HG03097 (cell line): ENCODE results near the gene MBD5.
"Not testable (repeated sequence)": the region's sequence is repeated elsewhere in the genome, so short reads cannot be mapped to it uniquely, and the experiment has no call there.

Experiments
- ATAC-seq: cut with Tn5 transposase; IDR thresholded peaks from one replicate; pipeline ENCODE4 v1.9.1; 2021; ENCODE audit not compliant: unreplicated experiment, low FRiP score

MBD5 gene

DNA sequence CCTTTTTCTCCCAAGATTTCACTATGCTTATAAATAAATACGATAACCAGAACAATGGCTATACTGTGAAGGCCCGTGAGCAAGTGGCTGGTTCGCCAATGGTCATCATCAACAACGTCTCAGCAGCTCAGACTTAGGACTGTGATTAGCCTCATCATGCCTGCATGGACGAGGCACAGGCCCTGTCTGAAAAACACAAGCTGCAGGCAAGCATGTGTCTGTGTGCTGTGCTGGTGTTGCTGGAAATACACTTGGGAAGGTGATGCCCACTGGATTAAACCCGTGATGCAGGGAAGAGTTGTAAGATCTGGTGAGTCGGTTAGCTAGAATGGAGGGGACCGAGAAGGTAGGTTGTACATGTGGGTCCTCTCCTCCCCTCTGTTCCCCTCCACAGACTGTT lies 512.1 kb downstream of the MBD5 start:
- no peak for ATAC-seq

DNA sequence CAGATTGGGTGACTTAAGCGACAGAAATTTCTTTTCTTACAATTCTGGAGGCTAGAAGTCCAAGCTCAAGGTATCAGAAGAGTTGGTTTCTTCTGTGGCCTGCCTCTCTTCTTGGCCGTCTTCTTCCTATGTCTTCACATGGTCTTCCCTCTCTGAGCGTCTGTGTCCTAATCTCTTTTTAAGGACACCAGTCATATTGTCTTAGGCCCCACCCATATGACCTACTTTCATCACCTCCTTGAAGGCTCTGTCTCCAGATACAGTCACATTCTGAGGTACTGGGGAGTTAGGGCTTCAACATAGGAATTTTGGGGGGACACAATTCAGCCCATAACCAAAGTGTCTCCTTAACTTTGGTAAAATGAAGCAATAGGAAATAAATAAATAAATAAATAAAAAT lies 512.8 kb downstream of the MBD5 start:
- no peak for ATAC-seq

DNA sequence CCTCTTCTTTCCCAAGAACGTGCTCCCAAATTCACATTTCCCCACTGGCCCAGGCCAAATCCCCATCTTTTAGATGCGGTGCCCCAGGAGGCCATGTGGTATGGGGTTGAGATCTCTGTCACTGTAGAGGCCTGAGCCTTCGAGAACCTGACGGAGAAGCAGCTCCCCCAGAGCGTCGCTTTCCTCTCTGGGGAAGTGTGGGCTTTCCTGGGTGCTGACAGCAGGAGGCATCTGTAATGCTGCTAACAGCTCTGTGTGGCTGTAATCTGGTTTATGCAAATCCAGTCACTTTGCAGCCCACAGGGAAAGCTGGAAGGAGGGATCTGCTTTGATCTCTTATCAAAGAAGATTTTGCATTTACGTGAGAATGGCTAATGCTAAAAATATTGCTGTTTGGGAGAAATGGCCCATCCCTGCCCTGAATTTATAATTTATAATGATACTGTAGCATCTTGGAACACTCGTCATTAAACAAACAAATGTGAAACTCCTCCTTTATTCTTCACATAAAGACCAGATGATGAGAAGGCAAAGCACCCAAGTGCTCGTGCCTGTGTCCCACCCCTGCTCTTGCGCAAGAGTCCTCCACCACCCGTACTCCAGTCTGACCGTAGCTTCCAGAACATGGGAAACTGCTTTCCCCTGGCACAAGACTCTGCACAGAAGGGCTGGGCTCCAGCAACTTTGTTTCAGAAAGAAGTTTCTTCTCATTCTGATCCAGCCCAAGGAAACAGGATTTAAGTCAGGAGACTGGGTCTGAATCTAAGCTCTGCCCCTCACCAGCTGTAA lies 513.7 kb downstream of the MBD5 start:
- ATAC-seq = no peak

DNA sequence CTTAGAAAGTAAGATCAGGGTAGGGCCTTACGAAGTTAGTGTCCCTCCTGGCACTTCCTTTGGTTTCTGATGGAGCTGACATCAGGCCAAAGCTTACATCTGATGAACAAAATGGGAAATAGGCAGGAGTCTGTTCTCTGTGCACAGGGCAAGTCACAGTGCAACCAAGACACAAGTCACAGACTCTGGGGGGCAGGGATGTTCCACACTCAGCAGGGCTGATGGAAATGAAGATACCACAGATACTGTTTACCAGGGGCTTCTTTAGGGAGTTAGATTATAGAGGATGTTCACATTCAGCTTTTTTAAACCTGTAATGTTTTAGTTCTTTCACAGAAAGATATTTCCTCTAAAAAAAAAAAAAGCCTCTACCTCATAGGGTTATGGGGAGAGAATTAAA lies 517.5 kb downstream of the MBD5 start:
- no peak for ATAC-seq

DNA sequence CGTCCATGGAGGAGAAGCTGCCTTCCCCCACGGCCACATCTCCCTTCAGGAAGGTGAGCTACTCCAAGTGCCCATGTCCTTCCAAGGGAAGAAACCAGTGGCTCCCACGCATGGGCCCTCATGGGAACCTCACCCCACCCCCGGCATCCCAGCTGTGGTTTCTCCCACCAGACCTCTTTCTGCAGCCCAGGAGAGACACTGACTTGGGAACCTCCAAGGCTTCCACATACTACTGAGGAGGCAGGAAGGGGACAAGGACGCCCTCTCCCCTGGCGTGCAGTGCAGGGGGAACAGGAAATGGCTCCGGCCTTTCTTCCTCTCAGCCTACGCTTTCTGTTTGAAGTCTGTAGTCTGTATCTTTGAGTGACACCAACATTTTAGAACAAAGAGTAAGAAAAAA lies 519.1 kb downstream of the MBD5 start:
- ATAC-seq = no peak

DNA sequence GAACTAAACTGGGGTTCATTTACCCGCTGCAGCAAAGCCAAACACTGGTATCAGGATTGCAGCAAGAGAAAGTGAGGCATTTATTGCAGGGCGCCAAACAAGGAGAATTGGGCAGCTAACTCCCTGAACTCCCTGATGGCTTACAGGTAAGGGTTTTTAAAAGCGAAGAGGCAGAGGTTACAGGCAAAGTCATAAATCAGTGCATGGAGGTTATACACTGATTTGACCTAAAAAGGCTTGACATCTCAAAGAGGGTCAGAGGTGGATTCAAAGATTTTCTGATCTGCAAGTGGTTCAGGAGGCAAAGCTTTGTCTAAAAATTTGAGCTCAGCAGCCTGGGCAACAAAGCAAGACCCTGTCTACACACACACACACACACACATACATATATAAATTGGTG lies 520.9 kb downstream of the MBD5 start:
- ATAC-seq = no peak

DNA sequence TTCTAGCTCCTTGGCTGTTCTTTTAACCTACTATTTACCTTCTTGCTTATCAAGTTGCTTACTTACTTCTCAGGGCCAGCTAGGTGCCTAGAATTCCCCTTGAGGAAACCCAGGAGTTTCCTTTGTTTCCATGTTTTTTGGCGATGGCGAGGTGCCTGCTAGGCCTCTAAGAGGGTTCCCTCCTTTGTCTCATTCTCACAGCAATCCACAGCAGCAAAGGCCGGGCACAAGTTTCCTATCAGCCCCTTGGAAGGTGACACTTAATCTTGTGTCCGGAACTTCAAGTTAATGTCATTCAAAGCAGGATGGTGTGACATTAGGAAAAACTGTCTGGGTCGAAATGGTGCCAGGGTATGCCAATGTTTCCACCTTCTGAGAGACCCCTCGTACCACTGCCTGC lies 521.7 kb downstream of the MBD5 start:
- no peak for ATAC-seq

DNA sequence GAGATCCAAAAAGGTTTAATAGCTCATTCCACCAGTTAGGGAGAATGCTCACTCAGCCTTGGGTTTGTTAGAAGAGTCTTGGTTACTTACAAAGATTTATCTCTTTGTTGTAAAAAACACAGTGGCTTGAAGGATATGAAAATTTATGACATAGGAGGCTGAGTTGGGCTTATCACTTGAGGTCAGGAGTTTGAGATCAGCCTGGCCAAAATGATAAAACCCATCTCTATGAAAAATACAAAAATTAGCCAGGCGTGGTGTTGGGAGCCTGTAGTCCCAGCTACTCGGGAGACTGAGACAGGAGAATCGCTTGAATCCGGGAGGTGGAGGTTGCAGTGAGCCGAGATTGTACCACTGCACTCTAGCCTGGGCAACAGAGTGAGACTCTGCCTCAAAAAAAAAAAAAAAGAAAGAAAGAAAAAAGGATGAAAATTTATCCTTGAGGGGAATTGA lies 522.2 kb downstream of the MBD5 start:
- ATAC-seq = not testable (repeated sequence)

DNA sequence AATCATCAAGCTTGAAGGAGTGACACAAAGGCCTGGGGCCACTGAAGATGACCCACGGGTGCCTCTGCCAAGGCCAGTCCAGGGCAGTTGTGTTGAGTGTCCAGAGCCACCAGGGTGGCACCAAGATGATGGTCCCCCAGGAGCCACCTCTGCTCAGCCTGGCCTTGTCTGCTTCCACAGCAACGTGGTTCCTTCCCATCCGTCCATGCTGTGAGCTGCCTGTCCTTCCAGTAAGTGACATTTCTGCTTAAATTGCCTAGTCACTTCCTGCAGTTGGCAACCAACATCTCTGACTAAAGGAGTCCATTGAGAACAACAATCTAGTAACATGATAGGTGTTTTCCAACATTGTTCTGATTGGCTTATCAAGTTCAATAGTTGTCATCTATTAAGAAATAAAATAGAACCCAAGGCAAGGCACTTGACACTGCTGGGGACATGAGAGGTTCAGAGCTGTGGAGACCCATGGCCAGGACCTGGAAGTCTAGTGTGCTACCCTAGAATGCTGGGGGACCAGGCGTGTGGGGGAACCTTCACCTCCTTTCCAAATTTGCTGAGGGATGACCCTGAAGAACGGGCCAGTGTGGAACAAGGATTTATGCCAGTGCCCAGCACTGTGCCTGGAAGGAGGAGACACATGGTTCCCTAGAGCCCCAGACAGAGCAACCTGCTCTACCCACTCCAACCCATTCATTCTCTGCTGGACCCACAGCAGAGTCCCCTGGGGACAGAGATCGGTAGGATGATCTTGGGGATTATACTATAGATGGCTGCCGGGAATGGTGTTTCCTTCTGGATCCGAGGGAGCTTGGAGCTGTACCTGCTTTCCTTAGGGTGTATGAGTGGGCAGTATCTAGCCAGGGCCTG lies 524.7 kb downstream of the MBD5 start:
- ATAC-seq = no peak

DNA sequence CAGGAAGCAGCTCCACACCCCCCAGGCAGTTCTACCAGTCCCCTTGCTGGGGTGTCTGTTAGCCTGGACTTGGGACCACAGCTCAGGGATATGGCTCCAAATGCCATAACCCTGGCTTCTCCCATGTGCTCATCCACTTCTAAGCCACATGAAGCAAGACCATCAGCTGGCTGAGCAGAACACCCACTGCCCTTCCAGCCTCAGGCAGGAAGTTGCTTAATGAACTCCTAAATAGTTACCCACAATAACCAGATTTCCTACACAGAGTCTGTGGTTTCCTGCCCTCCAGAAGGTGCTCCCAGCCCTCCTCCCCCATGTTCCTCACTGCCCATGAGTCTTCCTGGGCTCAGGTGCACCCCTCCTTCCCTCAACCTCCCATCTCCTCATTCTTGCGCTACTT lies 525.4 kb downstream of the MBD5 start:
- ATAC-seq = no peak

DNA sequence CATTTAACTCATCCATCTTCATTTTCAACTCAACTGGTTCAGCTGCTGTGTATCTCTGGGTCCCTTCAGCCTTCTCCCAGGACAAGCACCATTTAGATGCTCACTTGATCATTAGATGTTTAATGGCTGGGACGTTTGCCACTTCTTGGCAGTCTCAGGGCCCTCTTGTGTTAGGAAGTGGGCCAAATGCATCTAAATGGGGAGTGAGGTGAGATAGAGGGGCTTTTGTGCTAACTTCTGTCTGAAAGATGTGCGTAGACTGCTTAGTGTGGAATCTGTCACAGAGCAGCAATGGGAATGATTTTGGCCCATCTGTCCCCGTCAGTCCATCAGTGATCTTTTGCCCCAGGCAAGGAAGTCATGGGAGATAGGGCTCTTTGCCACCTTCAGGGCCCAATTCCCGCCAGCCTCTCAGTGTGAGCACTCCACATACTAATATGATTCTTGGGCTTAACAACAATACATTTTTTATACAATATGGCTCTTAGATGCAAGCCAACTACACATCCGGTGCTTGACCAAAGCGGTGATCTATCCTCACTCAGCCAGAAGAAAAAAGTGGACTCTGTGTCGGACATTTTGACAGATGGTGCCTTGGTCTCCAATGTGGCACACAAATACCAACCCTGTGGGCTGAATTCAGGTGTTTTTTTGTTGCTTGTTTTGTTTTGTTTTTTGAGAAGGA lies 528.0 kb downstream of the MBD5 start:
- no peak for ATAC-seq

DNA sequence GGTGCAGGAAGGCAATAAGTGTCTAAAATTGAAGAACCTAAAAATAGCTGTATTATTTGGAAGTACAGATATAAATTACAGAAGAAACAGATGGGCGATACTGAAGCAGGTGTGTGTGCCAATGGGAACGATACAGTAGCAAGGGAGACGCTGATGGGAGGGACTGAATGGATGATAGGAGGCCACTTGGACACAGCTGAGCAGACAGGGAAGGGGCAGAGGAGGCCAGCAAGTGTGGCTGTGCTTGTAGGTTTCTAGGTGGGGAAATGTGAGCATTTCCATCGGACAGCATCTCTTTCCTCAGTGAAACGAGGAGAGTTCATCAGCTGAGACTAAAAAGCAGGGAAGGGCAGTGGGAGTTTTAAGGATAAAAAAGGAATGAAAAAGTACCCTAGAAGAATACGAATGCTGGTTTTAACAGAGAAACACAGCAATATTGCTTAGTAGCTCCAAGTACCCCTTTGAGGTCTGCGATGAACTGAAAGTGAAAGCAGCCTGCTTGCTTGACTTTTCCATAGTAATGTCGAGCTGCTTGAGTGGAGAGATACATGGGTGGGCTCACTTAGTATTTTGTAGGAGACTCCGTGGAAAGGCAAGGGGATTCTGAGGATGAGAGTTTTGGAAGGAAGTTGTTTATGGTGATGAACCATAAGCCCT lies 531.9 kb downstream of the MBD5 start:
- no peak for ATAC-seq

DNA sequence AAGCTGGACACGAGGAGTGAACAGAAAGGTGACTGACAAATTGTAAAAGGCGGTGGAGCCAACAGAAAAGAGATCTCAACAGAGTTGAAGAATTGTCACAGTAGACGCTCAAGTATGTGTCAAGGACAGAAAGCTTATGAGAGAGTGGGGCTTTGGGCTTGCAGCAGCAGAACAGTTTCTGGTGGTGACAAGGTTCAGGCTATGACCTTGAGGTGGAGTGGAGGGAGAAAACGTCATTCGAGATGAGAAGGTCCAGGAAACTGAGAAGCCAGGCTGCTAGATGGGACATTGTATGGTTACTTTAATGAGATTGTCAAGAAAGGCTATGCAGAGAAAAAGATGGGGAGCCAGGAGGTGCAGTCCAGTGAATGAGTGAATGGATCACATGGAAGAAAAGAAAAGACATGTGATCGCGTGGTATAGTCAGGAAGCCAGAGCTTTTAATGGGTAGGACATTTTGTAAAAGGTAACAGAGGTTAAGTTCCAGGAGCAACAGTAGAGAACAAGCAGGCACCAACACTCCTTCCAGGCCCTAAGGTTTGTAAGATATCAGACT lies 532.5 kb downstream of the MBD5 start:
- no peak for ATAC-seq

DNA sequence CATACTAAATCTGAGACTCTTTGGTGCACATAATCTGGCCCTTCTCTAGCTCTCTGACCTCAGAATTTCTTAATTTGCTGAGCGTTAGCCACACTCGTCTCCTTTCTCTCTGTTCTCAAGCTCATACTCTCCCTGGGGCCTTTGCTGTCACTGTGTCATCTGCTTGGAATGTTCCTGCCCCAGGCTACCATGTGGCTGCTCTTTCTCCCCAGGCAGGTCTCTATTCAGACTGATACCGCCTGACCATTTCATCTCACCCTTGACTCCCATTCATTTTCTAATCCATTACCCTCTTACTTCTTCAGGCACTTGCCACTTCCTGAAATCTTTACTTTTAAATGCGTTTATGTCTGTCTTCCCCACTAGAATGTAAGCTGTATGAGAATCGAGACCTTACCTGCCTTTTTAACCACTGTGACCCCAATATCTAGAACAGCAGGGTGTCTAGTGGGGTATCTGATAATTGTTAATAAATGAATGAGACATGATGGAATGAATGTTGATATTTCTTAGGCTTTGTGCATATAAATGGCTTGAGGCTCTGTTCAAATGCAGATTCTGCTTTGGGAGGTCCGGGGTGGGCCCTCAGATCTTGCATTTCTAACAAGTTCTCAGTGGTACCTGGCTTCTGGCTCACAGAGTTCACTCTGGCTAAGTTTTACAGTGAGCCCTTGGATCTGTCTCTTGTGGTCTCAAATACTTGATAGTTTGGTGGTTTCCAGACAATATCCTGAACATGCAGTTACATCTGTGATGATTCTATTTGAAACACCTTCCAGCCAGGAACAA lies 533.8 kb downstream of the MBD5 start:
- no peak for ATAC-seq

DNA sequence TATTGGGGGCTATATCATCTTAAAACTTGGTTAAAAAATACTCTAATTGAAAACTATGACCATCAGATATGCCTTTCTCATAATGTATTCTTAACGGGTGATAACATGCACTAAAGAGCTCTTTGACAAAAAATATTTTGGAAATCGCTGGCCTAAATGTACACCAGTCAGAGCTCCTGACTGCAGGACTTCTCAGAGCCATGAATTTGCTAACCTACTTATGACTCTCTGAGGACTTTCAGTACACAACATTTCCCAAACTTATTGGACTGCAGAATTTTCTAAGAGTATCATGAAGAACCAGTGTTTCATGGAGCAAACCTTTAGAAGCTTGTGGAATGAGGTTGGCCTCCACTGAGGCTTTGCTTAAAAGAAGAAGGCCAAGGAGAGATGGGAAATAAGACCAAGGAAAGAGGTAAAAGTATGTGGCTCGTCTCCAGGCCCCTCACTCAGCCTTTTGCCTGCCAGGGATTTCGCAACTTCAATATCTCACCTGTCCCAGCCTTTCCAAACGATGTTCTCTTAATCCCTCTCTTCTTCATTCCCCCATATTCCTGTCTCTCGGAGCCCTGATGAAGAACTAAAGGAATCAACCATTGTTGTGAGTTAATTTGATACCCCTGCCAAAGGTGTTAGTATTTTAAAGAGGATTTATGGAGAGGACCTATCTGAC lies 534.9 kb downstream of the MBD5 start:
- ATAC-seq = no peak

DNA sequence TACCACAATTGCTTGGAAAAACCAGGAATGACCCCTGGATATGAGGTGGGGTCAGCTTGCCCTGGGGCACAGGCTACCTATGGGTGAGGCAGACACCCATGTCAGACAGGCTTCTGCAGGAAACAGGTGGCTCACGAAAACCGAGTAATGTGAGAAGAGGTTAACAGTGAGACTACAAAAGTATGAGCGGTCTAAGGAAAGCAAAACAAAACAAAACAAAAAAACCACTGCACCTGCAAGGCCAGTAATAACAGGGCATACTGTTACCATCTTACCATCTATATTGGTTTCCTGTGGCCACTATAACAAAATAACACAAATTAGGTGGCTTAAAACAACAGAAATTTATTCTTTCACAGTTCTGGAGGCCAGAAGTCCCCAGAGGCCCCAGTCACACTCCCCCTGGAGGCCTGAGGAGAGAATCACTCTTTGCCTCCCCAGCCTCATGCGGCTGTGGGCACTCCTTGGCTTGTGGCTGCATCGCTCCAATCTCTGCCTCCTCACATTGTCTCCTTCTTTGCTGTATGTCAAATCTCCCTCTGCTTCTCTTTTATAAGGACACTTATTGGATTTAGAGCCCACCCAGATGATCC lies 537.0 kb downstream of the MBD5 start:
- ATAC-seq = no peak

DNA sequence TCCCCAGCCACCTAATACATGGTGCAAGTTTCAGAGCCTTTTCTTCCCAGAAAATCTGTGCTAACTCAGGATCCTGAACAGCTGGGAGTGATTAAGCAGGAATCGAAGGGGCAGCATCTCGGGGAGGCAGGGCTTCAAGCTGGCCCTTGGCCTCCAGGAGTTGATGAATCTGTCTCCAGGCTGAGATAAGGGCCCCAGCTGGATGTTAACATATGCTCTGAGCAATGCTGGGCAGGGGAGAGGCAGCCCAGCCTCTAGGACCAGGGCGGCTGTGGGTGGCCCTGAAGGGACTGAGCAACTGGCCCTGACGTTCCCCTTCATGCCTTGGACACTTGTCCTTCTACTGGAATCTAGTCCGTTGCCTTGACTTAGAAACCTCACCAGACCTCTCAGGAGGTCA lies 539.6 kb downstream of the MBD5 start:
- ATAC-seq = no peak

DNA sequence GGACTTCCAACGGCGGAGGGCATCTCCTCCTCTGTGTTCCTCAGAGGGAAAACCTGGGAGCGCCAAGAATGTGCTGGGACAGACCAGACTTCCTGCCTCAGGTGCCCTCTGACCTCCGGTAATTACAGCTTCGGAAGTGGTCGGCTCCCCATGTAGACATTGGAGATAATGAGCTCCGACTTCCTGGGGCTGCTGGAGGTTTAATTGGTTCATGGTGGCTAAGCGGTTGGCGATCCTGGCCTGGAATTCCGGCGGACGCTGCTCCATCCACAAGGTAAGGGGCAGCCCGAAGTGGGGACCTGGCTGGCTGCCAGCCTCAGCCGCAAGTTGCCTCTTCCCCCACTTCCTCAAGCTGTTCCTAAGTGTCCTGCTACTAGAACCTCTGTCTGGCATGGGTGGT lies 540.5 kb downstream of the MBD5 start:
- no peak for ATAC-seq
